Measurements from ENCODE around the gene GIGYF2.

GIGYF2 gene

GRCh38 chr2:232779465-232779864, 82.3 kb downstream of the GIGYF2 start:
- DNase-seq (ENCODE audit: low read depth in 1 of 2, low spot score in 1 of 2) = peak in 1 of 2 experiments; percentile 11
- in situ Hi-C loops (cut with HindIII; ENCODE audit: low pct_unique_long_range_greater_than_20kb, low sequenced_read_pairs) = no loop called here
- no peak for TF ChIP-seq JUND (IDR thresholded peaks at IDR 0.05; ENCODE audit: low read depth)

GRCh38 chr2:232779934-232780333, 82.8 kb downstream of the GIGYF2 start:
- in situ Hi-C loops (cut with HindIII; ENCODE audit: low pct_unique_long_range_greater_than_20kb, low sequenced_read_pairs) = no loop called here
- TF ChIP-seq JUND (IDR thresholded peaks at IDR 0.05; ENCODE audit: low read depth) = no peak
- peak in 1 of 2 experiments; percentile 16 for DNase-seq (ENCODE audit: low read depth in 1 of 2, low spot score in 1 of 2)

GRCh38 chr2:232781765-232782164, 84.6 kb downstream of the GIGYF2 start:
- peak in 1 of 2 experiments; percentile 10 for DNase-seq (ENCODE audit: low read depth in 1 of 2, low spot score in 1 of 2)
- in situ Hi-C loops (cut with HindIII; ENCODE audit: low pct_unique_long_range_greater_than_20kb, low sequenced_read_pairs) = no loop called here
- no peak for TF ChIP-seq JUND (IDR thresholded peaks at IDR 0.05; ENCODE audit: low read depth)

- in situ Hi-C loops (cut with HindIII; ENCODE audit: low pct_unique_long_range_greater_than_20kb, low sequenced_read_pairs) = no loop called here
- TF ChIP-seq JUND (IDR thresholded peaks at IDR 0.05; ENCODE audit: low read depth) = no peak
- DNase-seq (ENCODE audit: low read depth in 1 of 2, low spot score in 1 of 2) = no peak
These were observed 86.1 kb downstream of the GIGYF2 start for GRCh38 chr2:232783278-232783677.

- TF ChIP-seq JUND (IDR thresholded peaks at IDR 0.05; ENCODE audit: low read depth) = no peak
- in situ Hi-C loops (cut with HindIII; ENCODE audit: low pct_unique_long_range_greater_than_20kb, low sequenced_read_pairs) = no loop called here
- no peak for DNase-seq (ENCODE audit: low read depth in 1 of 2, low spot score in 1 of 2)
These were observed 90.7 kb downstream of the GIGYF2 start for GRCh38 chr2:232787806-232788205.

- in situ Hi-C loops (cut with HindIII; ENCODE audit: low pct_unique_long_range_greater_than_20kb, low sequenced_read_pairs) = no loop called here
- no peak for TF ChIP-seq JUND (IDR thresholded peaks at IDR 0.05; ENCODE audit: low read depth)
- no peak for DNase-seq (ENCODE audit: low read depth in 1 of 2, low spot score in 1 of 2)
These were observed 92.0 kb downstream of the GIGYF2 start for GRCh38 chr2:232789082-232789481.

- no peak for DNase-seq (ENCODE audit: low read depth in 1 of 2, low spot score in 1 of 2)
- in situ Hi-C loops (cut with HindIII; ENCODE audit: low pct_unique_long_range_greater_than_20kb, low sequenced_read_pairs) = no loop called here
- no peak for TF ChIP-seq JUND (IDR thresholded peaks at IDR 0.05; ENCODE audit: low read depth)
These were observed 94.4 kb downstream of the GIGYF2 start for GRCh38 chr2:232791518-232791917.

GRCh38 chr2:232793271-232793670, 96.1 kb downstream of the GIGYF2 start:
- in situ Hi-C loops (cut with HindIII; ENCODE audit: low pct_unique_long_range_greater_than_20kb, low sequenced_read_pairs) = no loop called here
- TF ChIP-seq JUND (IDR thresholded peaks at IDR 0.05; ENCODE audit: low read depth) = no peak
- no peak for DNase-seq (ENCODE audit: low read depth in 1 of 2, low spot score in 1 of 2)

- in situ Hi-C loops (cut with HindIII; ENCODE audit: low pct_unique_long_range_greater_than_20kb, low sequenced_read_pairs) = no loop called here
- TF ChIP-seq JUND (IDR thresholded peaks at IDR 0.05; ENCODE audit: low read depth) = no peak
- peak in 1 of 2 experiments; percentile 6 for DNase-seq (ENCODE audit: low read depth in 1 of 2, low spot score in 1 of 2)
These were observed 97.8 kb downstream of the GIGYF2 start for GRCh38 chr2:232794981-232795380.

GRCh38 chr2:232795920-232796319, 98.8 kb downstream of the GIGYF2 start:
- in situ Hi-C loops (cut with HindIII; ENCODE audit: low pct_unique_long_range_greater_than_20kb, low sequenced_read_pairs) = no loop called here
- no peak for TF ChIP-seq JUND (IDR thresholded peaks at IDR 0.05; ENCODE audit: low read depth)
- DNase-seq (ENCODE audit: low read depth in 1 of 2, low spot score in 1 of 2) = no peak

GRCh38 chr2:232798187-232798586, 101.1 kb downstream of the GIGYF2 start:
- DNase-seq (ENCODE audit: low read depth in 1 of 2, low spot score in 1 of 2) = no peak
- in situ Hi-C loops (cut with HindIII; ENCODE audit: low pct_unique_long_range_greater_than_20kb, low sequenced_read_pairs) = no loop called here
- no peak for TF ChIP-seq JUND (IDR thresholded peaks at IDR 0.05; ENCODE audit: low read depth)

GRCh38 chr2:232800166-232800565, 103.0 kb downstream of the GIGYF2 start:
- no peak for TF ChIP-seq JUND (IDR thresholded peaks at IDR 0.05; ENCODE audit: low read depth)
- in situ Hi-C loops (cut with HindIII; ENCODE audit: low pct_unique_long_range_greater_than_20kb, low sequenced_read_pairs) = no loop called here
- DNase-seq (ENCODE audit: low read depth in 1 of 2, low spot score in 1 of 2) = no peak

- no peak for DNase-seq (ENCODE audit: low read depth in 1 of 2, low spot score in 1 of 2)
- in situ Hi-C loops (cut with HindIII; ENCODE audit: low pct_unique_long_range_greater_than_20kb, low sequenced_read_pairs) = no loop called here
- TF ChIP-seq JUND (IDR thresholded peaks at IDR 0.05; ENCODE audit: low read depth) = no peak
These were observed 105.0 kb downstream of the GIGYF2 start for GRCh38 chr2:232802091-232802490.

GRCh38 chr2:232809349-232810124, 112.4 kb downstream of the GIGYF2 start:
- TF ChIP-seq JUND (IDR thresholded peaks at IDR 0.05; ENCODE audit: low read depth) = no peak
- in situ Hi-C loops (cut with HindIII; ENCODE audit: low pct_unique_long_range_greater_than_20kb, low sequenced_read_pairs) = no loop called here
- peak in 1 of 2 experiments; percentile 5 for DNase-seq (ENCODE audit: low read depth in 1 of 2, low spot score in 1 of 2)
